Keratinocyte (primary cell): ENCODE measurements around the gene ZSCAN2. TPM values are rescaled to one million over a fixed set of nuclear protein-coding genes. Genes with fewer than 3 reads are reported as not detected.

Experiments used
- DNase-seq: peaks from one replicate; pipeline ENCODE4 v3.0.0-alpha.2; 2011; ENCODE audit warnings: low read depth, missing footprints, low spot score
- FAIRE-seq: peaks from 2 replicates; lab custom pipeline; 2011; peaks lifted over from hg19 to GRCh38; lab: Jason Lieb, UNC
- H2AFZ ChIP-seq: 2 replicates; pipeline ENCODE4 v1.6.0; 2012; ENCODE audit warnings: low read length, control low read depth, inconsistent platforms; ENCODE audit not compliant: control insufficient read depth
- H3K27ac ChIP-seq: 2 replicates; pipeline ENCODE4 v1.5.1; 2011; ENCODE audit warnings: low read length; ENCODE audit not compliant: control insufficient read depth, insufficient read depth
- H3K27me3 ChIP-seq: 3 replicates; pipeline ENCODE4 v1.6.0; 2011; ENCODE audit warnings: low read length; ENCODE audit not compliant: control insufficient read depth, insufficient read depth; ENCODE audit errors: extremely low read depth
- H3K36me3 ChIP-seq, 2 experiments: 2 replicates in 1 of 2; 3 replicates in 1 of 2; pipeline ENCODE4 v1.5.1; 2011; ENCODE audit warnings: low read length in 2 of 2, mild to moderate bottlenecking in 1 of 2; ENCODE audit not compliant: control insufficient read depth in 2 of 2, insufficient read depth in 2 of 2; ENCODE audit errors: extremely low read depth in 1 of 2
- H3K4me1 ChIP-seq: 3 replicates; pipeline ENCODE4 v1.5.1; 2011; ENCODE audit warnings: low read length; ENCODE audit not compliant: control insufficient read depth, insufficient read depth; ENCODE audit errors: extremely low read depth
- H3K4me2 ChIP-seq: 3 replicates; pipeline ENCODE4 v1.6.0; 2011; ENCODE audit warnings: low read depth, low read length; ENCODE audit not compliant: control insufficient read depth, insufficient read depth; ENCODE audit errors: extremely low read depth
- H3K4me3 ChIP-seq, 3 experiments: fragments of 200-600 bp in 1 of 3; sonication (generic) in 1 of 3; 2 replicates in 2 of 3; 3 replicates in 1 of 3; pipeline ENCODE4 v1.5.1; 2011 to 2016; ENCODE audit warnings: low read length in 3 of 3, mild to moderate bottlenecking in 3 of 3, control low read depth in 2 of 3, inconsistent platforms in 1 of 3, low read depth in 1 of 3, mixed read lengths in 1 of 3, mixed run types in 1 of 3, moderate library complexity in 1 of 3; ENCODE audit not compliant: control insufficient read depth in 2 of 3, insufficient read depth in 2 of 3; ENCODE audit errors: extremely low read depth in 1 of 3
- H3K79me2 ChIP-seq: 2 replicates; pipeline ENCODE4 v1.6.0; 2012; ENCODE audit warnings: low read length; ENCODE audit not compliant: control insufficient read depth, insufficient read depth
- H3K9ac ChIP-seq: 3 replicates; pipeline ENCODE4 v1.6.0; 2011; ENCODE audit warnings: low read length; ENCODE audit not compliant: control insufficient read depth, insufficient read depth; ENCODE audit errors: extremely low read depth
- H3K9me1 ChIP-seq: 3 replicates; pipeline ENCODE4 v1.6.0; 2011; ENCODE audit warnings: low read length; ENCODE audit not compliant: control insufficient read depth, insufficient read depth; ENCODE audit errors: extremely low read depth
- H3K9me3 ChIP-seq: 2 replicates; pipeline ENCODE4 v1.5.1; 2012; ENCODE audit warnings: low read depth, low read length; ENCODE audit not compliant: control insufficient read depth
- H4K20me1 ChIP-seq: 3 replicates; pipeline ENCODE4 v1.6.0; 2011; ENCODE audit warnings: low read length; ENCODE audit not compliant: control insufficient read depth, insufficient read depth; ENCODE audit errors: extremely low read depth
- CTCF ChIP-seq, 3 experiments: IDR thresholded peaks in 1 of 3; conservative IDR thresholded peaks in 1 of 3; optimal IDR thresholded peaks in 1 of 3; 2 replicates in 2 of 3; 3 replicates in 1 of 3; pipeline versions ENCODE3 to v1.5.1; 2011; ENCODE audit warnings: low read length in 3 of 3, mild to moderate bottlenecking in 3 of 3, moderate library complexity in 2 of 3, control low read depth in 1 of 3, inconsistent platforms in 1 of 3; ENCODE audit not compliant: insufficient read depth in 2 of 3; ENCODE audit errors: extremely low read depth in 1 of 3
- EZH2 ChIP-seq: IDR thresholded peaks from one replicate; pipeline ENCODE4 v1.6.1; 2012; ENCODE audit warnings: inconsistent platforms, mild to moderate bottlenecking, low read length, moderate library complexity
- dilution Hi-C: fragments of 300-500 bp; cut with MboI; formaldehyde crosslinking; loops from one replicate; pipeline ENCODE4 v1.7.0; 2020; ENCODE audit warnings: low sequenced_read_pairs; ENCODE audit not compliant: extremely low pct_ligation_motif_present
- polyA plus RNA-seq, 5 experiments: library from polyadenylated mRNA; depleted of rRNA in 3 of 5; stranded (reverse) in 3 of 5; stranded (forward) in 1 of 5; unstranded in 1 of 5; fragments of >200 nt; gene quantifications; 1 replicate in 1 of 5; 2 replicates in 3 of 5; 3 replicates in 1 of 5; pipeline versions ENCODE4 v1.2.1 to v1.2.3, GENCODE V29; 2011 to 2012; ENCODE audit warnings: missing spikeins in 2 of 5, low read depth in 1 of 5, low replicate concordance in 1 of 5

ZSCAN2 gene
- polyA plus RNA-seq, 1 donor (not counting 4 experiments of a cell fraction or from before 2014, with no cell fraction given) = 3.7 TPM

- H3K27me3 ChIP-seq = no peaks in the 10 kb centered on the region
- H4K20me1 ChIP-seq = no peaks in the 10 kb centered on the region
- TF ChIP-seq CTCF (optimal IDR thresholded peaks at IDR 0.05 in 1 of 3, IDR thresholded peaks at IDR 0.05 in 1 of 3, conservative IDR thresholded peaks at IDR 0.05 in 1 of 3; ENCODE audit: extremely low read depth in 1 of 3, insufficient read depth in 2 of 3, low read length in 3 of 3) (peak; percentile 54 to 68 (median 67)), EZH2 (no peak)
- no peak overlapping the region for H2AFZ ChIP-seq
- H3K9me3 ChIP-seq = no peaks in the 10 kb centered on the region
- no peak for FAIRE-seq
- no peak overlapping the region for H3K4me3 ChIP-seq
- H3K27ac ChIP-seq = no peak overlapping the region
- H3K4me2 ChIP-seq = no peak overlapping the region
- dilution Hi-C loops = no loop called here
- no peaks in the 10 kb centered on the region for H3K79me2 ChIP-seq
- no peak overlapping the region for H3K9ac ChIP-seq
- H3K36me3 ChIP-seq = peaks cover 0 to 2% of the 10 kb centered on the region in 2 experiments
- H3K4me1 ChIP-seq = no peaks in the 10 kb centered on the region
- DNase-seq = no peak
- no peaks in the 10 kb centered on the region for H3K9me1 ChIP-seq
Measured at GRCh38 chr15:84598993-84599392, 1.8 kb upstream of the ZSCAN2 start.

GRCh38 chr15:84599906-84600305, 903 bp upstream of the ZSCAN2 start:
- Histone ChIP-seq H3K79me2 (no peaks in the 10 kb centered on the region), H3K9me1 (no peaks in the 10 kb centered on the region), H3K9me3 (no peaks in the 10 kb centered on the region), H3K4me3 (no peak overlapping the region), H3K36me3 (peaks cover 0 to 5% of the 10 kb centered on the region in 2 experiments), H3K4me2 (no peak overlapping the region), H3K27ac (no peak overlapping the region), H4K20me1 (no peaks in the 10 kb centered on the region), H2AFZ (no peak overlapping the region), H3K27me3 (no peaks in the 10 kb centered on the region), H3K9ac (no peak overlapping the region), H3K4me1 (no peaks in the 10 kb centered on the region)
- DNase-seq = no peak
- dilution Hi-C loops = no loop called here
- TF ChIP-seq EZH2 = no peak
- TF ChIP-seq CTCF (optimal IDR thresholded peaks at IDR 0.05 in 1 of 3, IDR thresholded peaks at IDR 0.05 in 1 of 3, conservative IDR thresholded peaks at IDR 0.05 in 1 of 3; ENCODE audit: extremely low read depth in 1 of 3, insufficient read depth in 2 of 3, low read length in 3 of 3) = no peak
- no peak for FAIRE-seq
